Left ventricle myocardium inferior (tissue), 1 donor: Measurements from ENCODE around the gene PIP4P1. TPM values are rescaled to one million over a fixed set of nuclear protein-coding genes. Genes with fewer than 3 reads are reported as not detected.
"Not testable (repeated sequence)": the region's sequence is repeated elsewhere in the genome, so short reads cannot be mapped to it uniquely, and the experiment has no call there.

Experiments
- DNase-seq: peaks from one replicate; pipeline ENCODE4 v3.0.0-alpha.2; 2020
- H3K27ac ChIP-seq: fragments of 200-600 bp; replicated peaks from 2 replicates; pipeline ENCODE4 v1.8.0; 2021
- H3K27me3 ChIP-seq: fragments of 200-600 bp; 2 replicates; pipeline ENCODE4 v1.8.0; 2021; ENCODE audit warnings: low read depth
- H3K36me3 ChIP-seq: fragments of 200-600 bp; 2 replicates; pipeline ENCODE4 v1.8.0; 2021
- H3K4me1 ChIP-seq: fragments of 200-600 bp; 2 replicates; pipeline ENCODE4 v1.8.0; 2021
- H3K4me3 ChIP-seq: fragments of 200-600 bp; 2 replicates; pipeline ENCODE4 v1.8.0; 2021; ENCODE audit warnings: mild to moderate bottlenecking, moderate library complexity
- H3K9me3 ChIP-seq: fragments of 200-600 bp; replicated peaks from 2 replicates; pipeline ENCODE4 v1.8.0; 2021
- CTCF ChIP-seq: fragments of 200-600 bp; IDR thresholded peaks from 2 replicates; pipeline ENCODE4 v1.8.0; 2021; ENCODE audit warnings: antibody characterized with exemption, mild to moderate bottlenecking, borderline replicate concordance
- intact Hi-C: fragments of 100-400 bp; cut with micrococcal nuclease; formaldehyde crosslinking; loops from one replicate; pipeline ENCODE4 v1.11.0; 2022
- total RNA-seq: library from RNA; stranded (reverse); fragmentation: NEBNext Ultra II Directional; extraction: Animal tissue kit (Norgen Biotek cat#: 25700); gene quantifications from one replicate; pipeline ENCODE4 v1.2.1, GENCODE V29; 2021
- donor health status: DM: no; HTN: yes; CAD: no; lungs with severe emphysema.

Gene PIP4P1
- total RNA-seq, 1 donor from 2014 or later: 19.7 TPM

GRCh38 chr14:20454516-20455354 is 6.5 kb downstream of the PIP4P1 start, which contains the start of the genes APEX1 and OSGEP:
APEX1 (plus strand) TSS chr14:20455226; CDS start chr14:20455646, 420 bp downstream.
OSGEP (minus strand) TSS chr14:20454812; CDS start chr14:20454683, 129 bp downstream.
- peaks cover 67% of the 10 kb centered on the region for H3K36me3 ChIP-seq
- H3K27me3 ChIP-seq: no peaks in the 10 kb centered on the region
- peaks cover 62% of the 10 kb centered on the region for H3K4me1 ChIP-seq
- no peak for TF ChIP-seq CTCF
- H3K27ac ChIP-seq: peak within 1 kb of the TSS; percentile 97
- intact Hi-C loops: no loop called here
- peak within 1 kb of the TSS; percentile 78 for H3K4me3 ChIP-seq
- DNase-seq: peak; percentile 98
- H3K9me3 ChIP-seq: no peaks in the 10 kb centered on the region

- H3K4me3 ChIP-seq, H3K9me3 ChIP-seq, H3K27me3 ChIP-seq, DNase-seq, intact Hi-C loops, H3K27ac ChIP-seq: not testable (repeated sequence)
- Histone ChIP-seq H3K4me1 (peaks cover 44% of the 10 kb centered on the region), H3K36me3 (peaks cover 67% of the 10 kb centered on the region)
Observed at GRCh38 chr14:20452831-20453230, 8.4 kb downstream of the PIP4P1 start.

GRCh38 chr14:20446889-20447288 is 14.3 kb downstream of the PIP4P1 start:
- no peaks in the 10 kb centered on the region for H3K4me1 ChIP-seq
- intact Hi-C loops: no loop called here
- no peak overlapping the region for H3K27ac ChIP-seq
- no peak overlapping the region for H3K4me3 ChIP-seq
- H3K36me3 ChIP-seq: peaks cover 66% of the 10 kb centered on the region
- no peak for TF ChIP-seq CTCF
- H3K27me3 ChIP-seq: no peaks in the 10 kb centered on the region
- no peaks in the 10 kb centered on the region for H3K9me3 ChIP-seq
- no peak for DNase-seq

- H3K4me1 ChIP-seq, H3K27ac ChIP-seq: not testable (repeated sequence)
- H3K36me3 ChIP-seq: peaks cover 33% of the 10 kb centered on the region
Observed at GRCh38 chr14:20443650-20444049, 17.6 kb downstream of the PIP4P1 start.

GRCh38 chr14:20441461-20441860 is 19.8 kb downstream of the PIP4P1 start:
- H3K27me3 ChIP-seq: peaks cover 12% of the 10 kb centered on the region
- intact Hi-C loops: no loop called here
- H3K36me3 ChIP-seq: peaks cover 11% of the 10 kb centered on the region
- no peak overlapping the region for H3K27ac ChIP-seq
- no peaks in the 10 kb centered on the region for H3K4me1 ChIP-seq
- no peaks in the 10 kb centered on the region for H3K9me3 ChIP-seq
- no peak for DNase-seq
- no peak overlapping the region for H3K4me3 ChIP-seq
- no peak for TF ChIP-seq CTCF

More at GRCh38 chr14:20443650-20444049, 17.6 kb downstream of the PIP4P1 start:
- H3K9me3 ChIP-seq, DNase-seq, H3K4me3 ChIP-seq, intact Hi-C loops, H3K27me3 ChIP-seq: not testable (repeated sequence)

GRCh38 chr14:20440882-20441281 is 20.4 kb downstream of the PIP4P1 start:
- H3K27ac ChIP-seq: no peak overlapping the region
- peaks cover 2% of the 10 kb centered on the region for H3K4me1 ChIP-seq
- H3K9me3 ChIP-seq: no peaks in the 10 kb centered on the region
- peaks cover 6% of the 10 kb centered on the region for H3K36me3 ChIP-seq
- intact Hi-C loops: no loop called here
- DNase-seq: no peak
- peaks cover 17% of the 10 kb centered on the region for H3K27me3 ChIP-seq
- no peak overlapping the region for H3K4me3 ChIP-seq
- TF ChIP-seq CTCF: no peak
